GM12892 (cell line): ENCODE results near the gene ALG3.

Source experiments
- DNase-seq: peaks from one replicate; pipeline ENCODE4 v3.0.0; 2011; ENCODE audit not compliant: insufficient read length
- FAIRE-seq: peaks from 2 replicates; lab custom pipeline; 2011; peaks lifted over from hg19 to GRCh38; lab: Jason Lieb, UNC
- POLR2A ChIP-seq: IDR thresholded peaks from 2 replicates; pipeline ENCODE4 v1.6.1; 2011; ENCODE audit warnings: low read depth, low read length, control low read depth
- POLR2AphosphoS5 ChIP-seq: IDR thresholded peaks from 2 replicates; pipeline ENCODE4 v1.6.1; 2011; ENCODE audit warnings: low read depth, low read length, control low read depth
- TAF1 ChIP-seq: IDR thresholded peaks from 2 replicates; pipeline ENCODE4 v1.6.1; 2011; ENCODE audit warnings: low read depth, mild to moderate bottlenecking, control low read depth, low read length, borderline replicate concordance

The ALG3 gene

GRCh38 chr3:184239221-184239620 lies 9.5 kb downstream of the ALG3 start:
- TF ChIP-seq POLR2A = no peak
- TF ChIP-seq POLR2AphosphoS5 = no peak
- TF ChIP-seq TAF1 = no peak
- no peak for FAIRE-seq
- DNase-seq = no peak

GRCh38 chr3:184238246-184238818 lies 10.4 kb downstream of the ALG3 start:
- DNase-seq (no peak), FAIRE-seq (no peak)
- no peak for TF ChIP-seq POLR2A
- no peak for TF ChIP-seq POLR2AphosphoS5
- TF ChIP-seq TAF1 = no peak

- no peak for DNase-seq
- TF ChIP-seq TAF1 (no peak), POLR2A (no peak)
- FAIRE-seq = no peak
Measured at GRCh38 chr3:184237807-184238206, 11.0 kb downstream of the ALG3 start.

- TF ChIP-seq POLR2AphosphoS5 (no peak), TAF1 (no peak)
- DNase-seq = no peak
- no peak for FAIRE-seq
Measured at GRCh38 chr3:184237211-184237610, 11.6 kb downstream of the ALG3 start.

- no peak for FAIRE-seq
- DNase-seq = no peak
- TF ChIP-seq POLR2A (no peak), TAF1 (no peak), POLR2AphosphoS5 (no peak)
Measured at GRCh38 chr3:184236636-184237035, 12.1 kb downstream of the ALG3 start.

- TF ChIP-seq POLR2AphosphoS5 = no peak
- TF ChIP-seq POLR2A = no peak
- no peak for TF ChIP-seq TAF1
- DNase-seq = no peak
- FAIRE-seq = no peak
Measured at GRCh38 chr3:184236033-184236410, 12.7 kb downstream of the ALG3 start.

GRCh38 chr3:184235381-184236032 lies 13.3 kb downstream of the ALG3 start:
- TF ChIP-seq POLR2AphosphoS5 (no peak), TAF1 (no peak), POLR2A (no peak)
- no peak for FAIRE-seq
- DNase-seq = no peak

- TF ChIP-seq TAF1 = no peak
- no peak for TF ChIP-seq POLR2A
- no peak for TF ChIP-seq POLR2AphosphoS5
- DNase-seq = no peak
- no peak for FAIRE-seq
Measured at GRCh38 chr3:184234671-184235380, 13.9 kb downstream of the ALG3 start.

- TF ChIP-seq TAF1 = no peak
- no peak for TF ChIP-seq POLR2A
- no peak for TF ChIP-seq POLR2AphosphoS5
- FAIRE-seq (no peak), DNase-seq (no peak)
Measured at GRCh38 chr3:184234224-184234623, 14.5 kb downstream of the ALG3 start.

GRCh38 chr3:184233127-184233843 lies 15.5 kb downstream of the ALG3 start:
- no peak for DNase-seq
- no peak for TF ChIP-seq TAF1
- TF ChIP-seq POLR2AphosphoS5 = no peak
- TF ChIP-seq POLR2A = no peak
- no peak for FAIRE-seq

GRCh38 chr3:184231671-184232070 lies 17.1 kb downstream of the ALG3 start:
- DNase-seq (no peak), FAIRE-seq (no peak)
- TF ChIP-seq POLR2AphosphoS5 (no peak), POLR2A (no peak), TAF1 (no peak)
